ENCODE results near the gene LRCH2. TPM values are rescaled to one million over a fixed set of nuclear protein-coding genes. Genes with fewer than 3 reads are reported as not detected.

The LRCH2 gene
- total and polyA plus RNA-seq, 2 experiments from 2014 or later: 5.7 to 26.2 TPM

GRCh38 chrX:115259238-115259875, 25.5 kb upstream of the LRCH2 start:
- Histone ChIP-seq H3K4me1 (ENCODE audit: insufficient read depth) (peaks cover 24% of the 10 kb centered on the region), H3K9me3 (ENCODE audit: low read depth) (no peaks in the 10 kb centered on the region), H2AFZ (no peak overlapping the region), H3K79me2 (no peaks in the 10 kb centered on the region), H3K4me3 (no peak overlapping the region), H3K36me3 (replicated peaks; ENCODE audit: insufficient read depth, low read depth) (no peaks in the 10 kb centered on the region), H3K9me2 (replicated peaks; ENCODE audit: insufficient read depth) (no peaks in the 10 kb centered on the region), H3K4me2 (peak overlapping the region; percentile 56), H3K27ac (peak overlapping the region; percentile 74), H3K27me3 (no peaks in the 10 kb centered on the region), H4K20me1 (ENCODE audit: insufficient read depth, poor library complexity, severe bottlenecking) (no peaks in the 10 kb centered on the region)
- TF ChIP-seq EZH2 (IDR thresholded peaks at IDR 0.05; ENCODE audit: borderline replicate concordance): no peak
- TF ChIP-seq EZH2phosphoT487 (IDR thresholded peaks at IDR 0.05; ENCODE audit: low read depth, severe bottlenecking, unreplicated experiment): no peak
- TF ChIP-seq CTCF (IDR thresholded peaks at IDR 0.05; ENCODE audit: poor library complexity): no peak
- peak; percentile 36 for DNase-seq (ENCODE audit: low spot score)
- WGBS (ENCODE audit: low lambda C conversion rate, missing lambda C conversion rate): 18% methylated on average over 3 of the region's 3 CpGs

GRCh38 chrX:115257711-115258110, 23.8 kb upstream of the LRCH2 start:
- Histone ChIP-seq H4K20me1 (ENCODE audit: insufficient read depth, poor library complexity, severe bottlenecking) (no peaks in the 10 kb centered on the region), H3K4me3 (no peak overlapping the region), H3K4me2 (no peak overlapping the region), H2AFZ (no peak overlapping the region), H3K27ac (no peak overlapping the region), H3K9me3 (ENCODE audit: low read depth) (no peaks in the 10 kb centered on the region), H3K36me3 (replicated peaks; ENCODE audit: insufficient read depth, low read depth) (no peaks in the 10 kb centered on the region), H3K4me1 (ENCODE audit: insufficient read depth) (peaks cover 24% of the 10 kb centered on the region), H3K79me2 (no peaks in the 10 kb centered on the region), H3K9me2 (replicated peaks; ENCODE audit: insufficient read depth) (no peaks in the 10 kb centered on the region), H3K27me3 (no peaks in the 10 kb centered on the region)
- DNase-seq (ENCODE audit: low spot score): no peak
- TF ChIP-seq EZH2phosphoT487 (IDR thresholded peaks at IDR 0.05; ENCODE audit: low read depth, severe bottlenecking, unreplicated experiment) (no peak), EZH2 (IDR thresholded peaks at IDR 0.05; ENCODE audit: borderline replicate concordance) (no peak), CTCF (IDR thresholded peaks at IDR 0.05; ENCODE audit: poor library complexity) (no peak)

GRCh38 chrX:115255003-115255402, 21.1 kb upstream of the LRCH2 start:
- no peaks in the 10 kb centered on the region for H3K79me2 ChIP-seq
- no peaks in the 10 kb centered on the region for H3K9me3 ChIP-seq (ENCODE audit: low read depth)
- WGBS (ENCODE audit: low lambda C conversion rate, missing lambda C conversion rate): 87% methylated on average over 2 of the region's 2 CpGs
- no peak overlapping the region for H2AFZ ChIP-seq
- H4K20me1 ChIP-seq (ENCODE audit: insufficient read depth, poor library complexity, severe bottlenecking): no peaks in the 10 kb centered on the region
- no peak for DNase-seq (ENCODE audit: low spot score)
- H3K27ac ChIP-seq: no peak overlapping the region
- no peaks in the 10 kb centered on the region for H3K27me3 ChIP-seq
- H3K4me3 ChIP-seq: no peak overlapping the region
- H3K9me2 ChIP-seq (replicated peaks; ENCODE audit: insufficient read depth): no peaks in the 10 kb centered on the region
- no peaks in the 10 kb centered on the region for H3K36me3 ChIP-seq (replicated peaks; ENCODE audit: insufficient read depth, low read depth)
- H3K4me2 ChIP-seq: no peak overlapping the region
- TF ChIP-seq EZH2 (IDR thresholded peaks at IDR 0.05; ENCODE audit: borderline replicate concordance) (no peak), EZH2phosphoT487 (IDR thresholded peaks at IDR 0.05; ENCODE audit: low read depth, severe bottlenecking, unreplicated experiment) (no peak), CTCF (IDR thresholded peaks at IDR 0.05; ENCODE audit: poor library complexity) (no peak)
- peaks cover 20% of the 10 kb centered on the region for H3K4me1 ChIP-seq (ENCODE audit: insufficient read depth)
